Renal cortical epithelial cell (primary cell): ENCODE results near the gene PLXNA1. TPM values are rescaled to one million over a fixed set of nuclear protein-coding genes. Genes with fewer than 3 reads are reported as not detected.
A peak's percentile ranks its signal among the peaks of the same experiment; 100 is the strongest.

Experiments used
- DNase-seq: peaks from one replicate; pipeline ENCODE4 v3.0.0-alpha.2; 2011; ENCODE audit warnings: low read depth
- total RNA-seq: library from RNA; depleted of rRNA; stranded (reverse); fragments of >200 nt; gene quantifications from 2 replicates; pipeline ENCODE4 v1.2.3, GENCODE V29; 2014

PLXNA1 gene
- total RNA-seq, 1 donor from 2014 or later = 67.0 TPM

- DNase-seq = no peak
Observed at GRCh38 chr3:126967386-126967785, 15.5 kb upstream of the PLXNA1 start.

- DNase-seq = no peak
Observed at GRCh38 chr3:126968391-126969390, 14.2 kb upstream of the PLXNA1 start.

GRCh38 chr3:126969586-126969985, 13.3 kb upstream of the PLXNA1 start:
- peak; percentile 98 for DNase-seq

GRCh38 chr3:126970101-126970500, 12.8 kb upstream of the PLXNA1 start:
- no peak for DNase-seq

GRCh38 chr3:126970921-126971320, 12.0 kb upstream of the PLXNA1 start:
- no peak for DNase-seq

GRCh38 chr3:126971891-126972351, 11.0 kb upstream of the PLXNA1 start:
- DNase-seq = peak; percentile 86

GRCh38 chr3:126972866-126973265, 10.0 kb upstream of the PLXNA1 start:
- DNase-seq = no peak

GRCh38 chr3:126973814-126974213, 9.1 kb upstream of the PLXNA1 start:
- DNase-seq = no peak

- DNase-seq = no peak
Observed at GRCh38 chr3:126974756-126975155, 8.2 kb upstream of the PLXNA1 start.

- no peak for DNase-seq
Observed at GRCh38 chr3:126976906-126977305, 6.0 kb upstream of the PLXNA1 start.

GRCh38 chr3:126977821-126978220, 5.1 kb upstream of the PLXNA1 start:
- no peak for DNase-seq

GRCh38 chr3:126978291-126978690, 4.6 kb upstream of the PLXNA1 start:
- no peak for DNase-seq

- DNase-seq = no peak
Observed at GRCh38 chr3:126979046-126979628, 3.8 kb upstream of the PLXNA1 start.

- DNase-seq = no peak
Observed at GRCh38 chr3:126980266-126980811, 2.6 kb upstream of the PLXNA1 start.

GRCh38 chr3:126982126-126982470, 817 bp upstream of the PLXNA1 start:
- DNase-seq = no peak

GRCh38 chr3:126983276-126983652, 349 bp downstream of the PLXNA1 start:
- DNase-seq = no peak

GRCh38 chr3:126983653-126984390, 907 bp downstream of the PLXNA1 start:
- DNase-seq = no peak

- no peak for DNase-seq
Observed at GRCh38 chr3:126984391-126985131, 1.6 kb downstream of the PLXNA1 start.

- no peak for DNase-seq
Observed at GRCh38 chr3:126985132-126985985, 2.4 kb downstream of the PLXNA1 start.

- DNase-seq = no peak
Observed at GRCh38 chr3:126986001-126986400, 3.1 kb downstream of the PLXNA1 start.
